Ishikawa (cell line): ENCODE measurements around the gene FOXJ3.

ENCODE experiments used
- CEBPB ChIP-seq: IDR thresholded peaks from 2 replicates; pipeline ENCODE4 v1.6.1; 2012
- CREB1 ChIP-seq: IDR thresholded peaks from 2 replicates; pipeline ENCODE4 v1.6.1; 2012; ENCODE audit warnings: low read depth
- EGR1 ChIP-seq: IDR thresholded peaks from 2 replicates; pipeline ENCODE4 v1.6.1; 2012
- EP300 ChIP-seq: IDR thresholded peaks from 2 replicates; pipeline ENCODE4 v1.6.1; 2012; ENCODE audit warnings: borderline replicate concordance
- FOXM1 ChIP-seq: IDR thresholded peaks from 2 replicates; pipeline ENCODE4 v1.6.1; 2012; ENCODE audit warnings: low read depth, borderline replicate concordance
- NFIC ChIP-seq: IDR thresholded peaks from 2 replicates; pipeline ENCODE4 v1.6.1; 2012
- RAD21 ChIP-seq: IDR thresholded peaks from 2 replicates; pipeline ENCODE4 v1.6.1; 2012; ENCODE audit warnings: low read depth
- TAF1 ChIP-seq: IDR thresholded peaks from 2 replicates; pipeline ENCODE4 v1.6.1; 2012; ENCODE audit warnings: low read depth, mild to moderate bottlenecking
- TCF12 ChIP-seq: IDR thresholded peaks from 2 replicates; pipeline ENCODE4 v1.6.1; 2012; ENCODE audit warnings: low read depth
- TEAD4 ChIP-seq: IDR thresholded peaks from 2 replicates; pipeline ENCODE4 v1.6.1; 2012
- USF1 ChIP-seq: IDR thresholded peaks from 2 replicates; pipeline ENCODE4 v1.6.1; 2012
- YY1 ChIP-seq: IDR thresholded peaks from 2 replicates; pipeline ENCODE4 v1.6.1; 2012; ENCODE audit warnings: low read depth
- ZBTB7A ChIP-seq: IDR thresholded peaks from 2 replicates; pipeline ENCODE4 v1.6.1; 2012; ENCODE audit warnings: low read depth
- TF ChIP-seq, protein P1 (sequence below): IDR thresholded peaks from 2 replicates; pipeline ENCODE4 v1.6.1; 2012
- TF ChIP-seq, protein P2 (sequence below): IDR thresholded peaks from 2 replicates; pipeline ENCODE4 v1.6.1; 2012; ENCODE audit warnings: low read depth, mild to moderate bottlenecking

FOXJ3 gene

DNA sequence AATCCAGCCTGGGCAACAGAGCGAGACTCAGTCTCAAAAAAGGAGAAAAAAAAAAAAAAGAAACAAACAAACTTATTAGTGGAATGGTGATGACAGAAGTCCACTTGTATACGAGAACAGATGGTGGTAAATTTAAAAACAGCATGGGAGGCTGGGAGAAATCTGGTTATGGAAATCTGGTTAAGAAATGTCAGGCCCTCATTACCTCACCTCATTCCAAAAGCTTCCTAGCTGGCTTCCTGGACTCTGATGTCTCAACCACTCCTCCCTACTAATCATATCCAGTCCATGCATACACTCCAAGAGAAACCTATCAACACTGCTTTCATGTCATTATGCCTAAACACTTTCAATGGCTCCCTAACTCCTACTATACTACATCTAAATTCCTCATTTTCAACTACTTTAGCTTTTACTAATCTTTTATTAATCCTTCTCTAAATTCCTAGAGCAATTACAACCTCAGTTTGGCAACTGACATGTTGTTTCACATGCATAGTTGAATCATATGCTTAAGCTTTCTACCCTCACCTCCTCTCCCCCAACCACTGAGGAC is 52.9 kb downstream of the FOXJ3 start:
- TF ChIP-seq TEAD4 = no peak
- TF ChIP-seq ZBTB7A = no peak
- TF ChIP-seq, protein P1, sequence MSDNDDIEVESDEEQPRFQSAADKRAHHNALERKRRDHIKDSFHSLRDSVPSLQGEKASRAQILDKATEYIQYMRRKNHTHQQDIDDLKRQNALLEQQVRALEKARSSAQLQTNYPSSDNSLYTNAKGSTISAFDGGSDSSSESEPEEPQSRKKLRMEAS = no peak
- TF ChIP-seq EP300 = no peak

- TF ChIP-seq, protein P1 = no peak
These were observed 54.2 kb downstream of the FOXJ3 start for GRCh38 chr1:42280821-42281220.

- TF ChIP-seq YY1 (no peak), TAF1 (no peak), EGR1 (no peak), TEAD4 (no peak), EP300 (no peak), TCF12 (no peak), RAD21 (no peak), USF1 (no peak), FOXM1 (no peak), CEBPB (no peak), ZBTB7A (no peak), NFIC (no peak), CREB1 (no peak)
- TF ChIP-seq, protein P1 = no peak
These were observed 56.0 kb downstream of the FOXJ3 start for GRCh38 chr1:42279055-42279454.

DNA sequence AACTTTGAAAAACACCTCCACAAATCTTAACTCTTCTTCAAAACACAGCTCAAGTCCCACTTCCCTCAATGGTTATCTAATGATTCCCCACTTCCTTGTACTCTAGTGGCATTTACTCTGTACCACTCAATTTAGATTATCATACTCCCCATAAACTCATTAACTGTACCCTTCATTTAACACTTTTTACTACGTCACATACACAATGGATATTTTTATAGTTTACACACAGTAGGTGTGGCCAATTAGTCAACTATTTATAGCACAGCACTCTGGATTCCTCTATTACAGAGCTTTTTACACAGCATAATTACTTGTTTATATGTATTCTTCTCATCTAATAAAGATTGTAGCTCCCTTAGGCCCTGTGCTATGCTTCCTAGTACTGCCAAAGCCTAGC is 62.1 kb downstream of the FOXJ3 start:
- TF ChIP-seq CREB1 = no peak
- no peak for TF ChIP-seq NFIC
- TF ChIP-seq, protein P1 = no peak
- TF ChIP-seq TAF1 = no peak
- TF ChIP-seq TEAD4 = no peak
- TF ChIP-seq, protein P2, sequence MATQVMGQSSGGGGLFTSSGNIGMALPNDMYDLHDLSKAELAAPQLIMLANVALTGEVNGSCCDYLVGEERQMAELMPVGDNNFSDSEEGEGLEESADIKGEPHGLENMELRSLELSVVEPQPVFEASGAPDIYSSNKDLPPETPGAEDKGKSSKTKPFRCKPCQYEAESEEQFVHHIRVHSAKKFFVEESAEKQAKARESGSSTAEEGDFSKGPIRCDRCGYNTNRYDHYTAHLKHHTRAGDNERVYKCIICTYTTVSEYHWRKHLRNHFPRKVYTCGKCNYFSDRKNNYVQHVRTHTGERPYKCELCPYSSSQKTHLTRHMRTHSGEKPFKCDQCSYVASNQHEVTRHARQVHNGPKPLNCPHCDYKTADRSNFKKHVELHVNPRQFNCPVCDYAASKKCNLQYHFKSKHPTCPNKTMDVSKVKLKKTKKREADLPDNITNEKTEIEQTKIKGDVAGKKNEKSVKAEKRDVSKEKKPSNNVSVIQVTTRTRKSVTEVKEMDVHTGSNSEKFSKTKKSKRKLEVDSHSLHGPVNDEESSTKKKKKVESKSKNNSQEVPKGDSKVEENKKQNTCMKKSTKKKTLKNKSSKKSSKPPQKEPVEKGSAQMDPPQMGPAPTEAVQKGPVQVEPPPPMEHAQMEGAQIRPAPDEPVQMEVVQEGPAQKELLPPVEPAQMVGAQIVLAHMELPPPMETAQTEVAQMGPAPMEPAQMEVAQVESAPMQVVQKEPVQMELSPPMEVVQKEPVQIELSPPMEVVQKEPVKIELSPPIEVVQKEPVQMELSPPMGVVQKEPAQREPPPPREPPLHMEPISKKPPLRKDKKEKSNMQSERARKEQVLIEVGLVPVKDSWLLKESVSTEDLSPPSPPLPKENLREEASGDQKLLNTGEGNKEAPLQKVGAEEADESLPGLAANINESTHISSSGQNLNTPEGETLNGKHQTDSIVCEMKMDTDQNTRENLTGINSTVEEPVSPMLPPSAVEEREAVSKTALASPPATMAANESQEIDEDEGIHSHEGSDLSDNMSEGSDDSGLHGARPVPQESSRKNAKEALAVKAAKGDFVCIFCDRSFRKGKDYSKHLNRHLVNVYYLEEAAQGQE = no peak
- TF ChIP-seq RAD21 = no peak

GRCh38 chr1:42267904-42268303 is 67.1 kb downstream of the FOXJ3 start:
- TF ChIP-seq FOXM1 (no peak), CEBPB (no peak)
- TF ChIP-seq, protein P2 = no peak

GRCh38 chr1:42266253-42267135 is 68.5 kb downstream of the FOXJ3 start:
- peak; percentile 86 for TF ChIP-seq TEAD4
- peak; percentile 89 for TF ChIP-seq NFIC
- TF ChIP-seq TAF1 = no peak
- TF ChIP-seq, protein P1 = no peak
- TF ChIP-seq FOXM1 = no peak
- TF ChIP-seq TCF12 = peak; percentile 74
- TF ChIP-seq, protein P2 = no peak
- TF ChIP-seq RAD21 = no peak
- TF ChIP-seq EP300 = peak; percentile 64; the same call in 1 of the 2 replicates
